Spleen (tissue), 7 donors: ENCODE measurements around the gene BCL2.

Experiments used
- CTCF ChIP-seq, 11 experiments: fragments of 200-600 bp in 7 of 11; fragments of 450-650 bp in 4 of 11; sonication (generic) in 4 of 11; IDR thresholded peaks in 8 of 11; conservative IDR thresholded peaks in 3 of 11; 1 replicate in 7 of 11; 2 replicates in 4 of 11; pipeline versions ENCODE4 v1.4.0 to v1.8.0; 2016 to 2021; ENCODE audit warnings: antibody characterized with exemption in 11 of 11, inconsistent platforms in 4 of 11, mild to moderate bottlenecking in 1 of 11
- POLR2A ChIP-seq, 3 donors: fragments of 450-650 bp; IDR thresholded peaks; one replicate each; pipeline ENCODE4 v1.5.1; 2017; ENCODE audit warnings: antibody characterized with exemption in 3 of 3, mild to moderate bottlenecking in 1 of 3
- POLR2AphosphoS5 ChIP-seq, 3 donors: sonication (generic); formaldehyde crosslinking; IDR thresholded peaks; one replicate each; pipeline ENCODE4 v1.5.1; 2017; ENCODE audit warnings: antibody characterized with exemption in 3 of 3
- donor health status: DM: no; HTN: no; CAD: no; lungs with moderate emphysema.
- donor health status: DM: no; HTN: no; CAD: no.
- donor health status: DM: no; HTN: no; CAD: no.

GRCh38 chr18:63164396-63164795 is 155.2 kb downstream of the BCL2 start:
- no peak for TF ChIP-seq POLR2A (IDR thresholded peaks at IDR 0.05)
- no peak for TF ChIP-seq CTCF (IDR thresholded peaks at IDR 0.05 in 8 of 11, conservative IDR thresholded peaks at IDR 0.05 in 3 of 11)
- TF ChIP-seq POLR2AphosphoS5 (IDR thresholded peaks at IDR 0.05), result no peak
